ENCODE results near the gene MGRN1. TPM values are rescaled to one million over a fixed set of nuclear protein-coding genes. Genes with fewer than 3 reads are reported as not detected.

The MGRN1 gene
- total RNA-seq, 3 donors from 2014 or later, result 26.7 to 28.5 (median 27.9) TPM

DNA sequence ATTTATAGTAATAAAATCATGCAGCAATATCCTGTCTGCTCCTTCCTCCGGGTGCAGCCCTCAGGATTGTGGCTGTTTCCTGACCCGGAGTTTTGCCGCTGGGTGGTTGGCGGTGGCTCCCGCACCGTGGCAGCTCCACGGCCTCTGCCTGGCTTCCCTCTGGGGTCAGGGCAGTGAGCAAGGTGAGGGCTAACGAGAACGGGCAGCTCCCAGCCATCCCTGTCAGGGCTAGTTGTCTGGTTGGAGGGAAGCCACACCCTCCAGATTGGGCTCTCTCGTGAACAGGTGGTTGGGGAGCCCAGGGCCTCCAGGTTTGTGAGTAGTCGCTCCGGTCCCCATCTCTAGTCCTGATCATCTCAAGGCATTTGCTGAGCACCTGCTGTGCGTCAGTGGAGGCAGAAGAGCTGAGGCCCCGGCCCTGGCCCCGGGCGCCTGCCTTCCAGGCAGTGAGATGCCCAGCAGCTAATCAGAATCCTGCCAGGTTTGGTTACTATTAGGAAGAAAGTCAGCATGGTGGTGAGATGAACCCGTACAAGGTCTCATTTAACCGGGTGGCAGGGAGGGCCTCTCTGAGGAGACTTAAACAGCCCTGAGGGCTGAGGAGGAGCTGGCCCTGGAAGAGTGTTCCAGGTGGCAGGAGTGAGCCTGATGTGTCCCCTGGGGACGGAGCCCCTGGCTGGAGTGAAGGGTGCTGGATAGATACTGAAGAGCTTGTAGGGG lies 66.5 kb downstream of the MGRN1 start:
- DNase-seq (ENCODE audit: low spot score in 2 of 2), result no peak
- Histone ChIP-seq H3K4me1 (peaks cover 13 to 19% of the 10 kb centered on the region in 2 donors), H3K9me3 (no peaks in the 10 kb centered on the region), H3K27ac (no peak overlapping the region), H3K27me3 (no peaks in the 10 kb centered on the region), H3K36me3 (no peaks in the 10 kb centered on the region), H3K4me3 (no peak overlapping the region)
- no peak for TF ChIP-seq POLR2A (IDR thresholded peaks at IDR 0.05)
- TF ChIP-seq POLR2AphosphoS5 (IDR thresholded peaks at IDR 0.05), result no peak
- TF ChIP-seq, protein P1, sequence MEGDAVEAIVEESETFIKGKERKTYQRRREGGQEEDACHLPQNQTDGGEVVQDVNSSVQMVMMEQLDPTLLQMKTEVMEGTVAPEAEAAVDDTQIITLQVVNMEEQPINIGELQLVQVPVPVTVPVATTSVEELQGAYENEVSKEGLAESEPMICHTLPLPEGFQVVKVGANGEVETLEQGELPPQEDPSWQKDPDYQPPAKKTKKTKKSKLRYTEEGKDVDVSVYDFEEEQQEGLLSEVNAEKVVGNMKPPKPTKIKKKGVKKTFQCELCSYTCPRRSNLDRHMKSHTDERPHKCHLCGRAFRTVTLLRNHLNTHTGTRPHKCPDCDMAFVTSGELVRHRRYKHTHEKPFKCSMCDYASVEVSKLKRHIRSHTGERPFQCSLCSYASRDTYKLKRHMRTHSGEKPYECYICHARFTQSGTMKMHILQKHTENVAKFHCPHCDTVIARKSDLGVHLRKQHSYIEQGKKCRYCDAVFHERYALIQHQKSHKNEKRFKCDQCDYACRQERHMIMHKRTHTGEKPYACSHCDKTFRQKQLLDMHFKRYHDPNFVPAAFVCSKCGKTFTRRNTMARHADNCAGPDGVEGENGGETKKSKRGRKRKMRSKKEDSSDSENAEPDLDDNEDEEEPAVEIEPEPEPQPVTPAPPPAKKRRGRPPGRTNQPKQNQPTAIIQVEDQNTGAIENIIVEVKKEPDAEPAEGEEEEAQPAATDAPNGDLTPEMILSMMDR (IDR thresholded peaks at IDR 0.05), result no peak
- intact Hi-C loops (cut with DNase I; ENCODE audit: low total_unique reads), result no loop called here

DNA sequence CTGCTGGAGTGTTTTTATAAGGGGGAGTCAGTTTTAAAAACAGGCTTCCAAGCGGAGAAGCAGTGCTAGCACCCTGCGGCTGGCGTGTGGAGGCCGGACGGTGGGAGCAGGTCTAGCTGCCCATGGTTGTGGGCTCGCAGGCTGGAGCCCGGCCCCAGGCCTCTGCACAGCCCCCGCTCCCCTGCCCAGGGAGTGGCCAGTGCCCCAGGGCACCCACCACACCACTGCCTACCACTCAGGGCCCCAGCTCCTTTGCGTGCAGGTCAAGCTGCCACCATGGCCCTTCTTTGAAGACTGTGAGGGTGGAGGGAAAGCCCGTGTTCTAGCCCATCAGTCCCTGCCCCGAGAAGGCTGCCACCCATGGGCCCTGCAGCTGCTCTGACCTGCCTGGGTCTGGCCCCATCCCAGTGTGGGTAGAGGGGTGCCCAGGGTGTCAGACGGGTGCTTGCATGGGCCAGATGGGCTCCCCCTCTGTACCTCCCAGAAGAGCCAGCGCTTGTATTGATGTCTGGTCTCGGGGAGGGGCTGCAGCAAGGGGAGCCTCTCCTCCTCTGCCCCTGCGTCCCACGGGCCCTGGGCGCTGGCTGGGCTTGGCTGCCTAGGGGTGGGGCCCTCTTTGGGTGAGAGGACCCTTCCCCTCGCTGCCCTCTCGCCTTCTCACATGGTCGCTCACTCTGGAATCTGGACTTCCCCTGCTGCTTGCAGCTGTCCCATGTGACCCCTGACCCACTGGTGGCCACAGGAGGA lies 67.2 kb downstream of the MGRN1 start:
- H3K27ac ChIP-seq, result no peak overlapping the region
- TF ChIP-seq, protein P1 (IDR thresholded peaks at IDR 0.05), result no peak
- TF ChIP-seq POLR2A (IDR thresholded peaks at IDR 0.05), result no peak
- TF ChIP-seq POLR2AphosphoS5 (IDR thresholded peaks at IDR 0.05), result no peak

DNA sequence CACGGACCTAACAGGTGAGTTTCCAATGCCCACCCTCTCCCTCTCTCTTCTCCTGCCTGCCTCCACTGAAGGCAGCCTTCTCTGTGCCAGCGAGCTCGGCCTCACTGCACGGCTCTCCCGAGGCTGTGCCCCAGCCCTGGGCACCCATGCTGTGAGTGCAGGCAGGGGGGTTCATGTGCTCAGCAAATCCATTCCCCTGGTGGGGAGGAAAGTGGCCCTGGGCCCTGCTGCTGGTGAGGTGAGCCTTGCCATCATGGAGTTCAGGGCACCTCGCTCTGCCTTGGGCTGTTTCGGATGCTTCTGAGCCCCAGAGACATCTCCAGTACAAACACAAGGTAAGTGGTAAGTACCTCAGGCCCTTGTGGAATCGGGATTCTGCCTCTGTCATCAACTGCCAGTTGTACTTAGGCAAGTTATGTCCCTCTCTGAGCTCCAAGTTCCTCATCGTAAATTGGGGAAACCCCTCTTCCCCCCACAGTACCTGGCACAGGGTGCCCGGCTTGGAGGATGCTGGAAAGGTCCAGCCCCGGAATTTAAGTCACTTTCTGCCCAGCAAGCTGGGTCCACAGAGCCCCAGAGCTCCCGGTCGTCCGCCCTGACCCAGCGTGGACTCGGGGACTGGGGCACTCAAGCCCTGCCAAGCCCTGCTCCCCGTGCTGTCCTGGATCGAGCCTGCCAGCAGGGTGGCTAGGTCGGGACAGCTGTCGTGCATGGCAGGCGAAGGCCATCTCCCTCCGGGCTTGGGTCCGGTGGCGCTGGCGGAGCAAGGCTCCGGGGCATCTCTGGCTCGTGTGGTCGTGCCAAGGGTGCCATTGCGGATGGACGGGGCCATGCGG lies 68.1 kb downstream of the MGRN1 start:
- Histone ChIP-seq H3K36me3 (no peaks in the 10 kb centered on the region), H3K9me3 (no peaks in the 10 kb centered on the region), H3K4me3 (peak overlapping the region; percentile 78 to 100 (median 81)), H3K4me1 (peaks cover 13 to 20% of the 10 kb centered on the region in 2 donors), H3K27ac (peak overlapping the region; percentile 76 to 82), H3K27me3 (no peaks in the 10 kb centered on the region)
- no peak for TF ChIP-seq POLR2AphosphoS5 (IDR thresholded peaks at IDR 0.05)
- TF ChIP-seq, protein P1 (IDR thresholded peaks at IDR 0.05), result peak in 1 of 3 donors; percentile 14
- no peak for DNase-seq (ENCODE audit: low spot score in 2 of 2)
- intact Hi-C loops (cut with DNase I; ENCODE audit: low total_unique reads), result loop anchor here (2.0 kb wide), 1 partner anchor 74 kb away; no protein-coding TSS in a partner anchor

More for the DNA sequence above, 67.2 kb downstream of the MGRN1 start:
- H3K4me3 ChIP-seq, result no peak overlapping the region
- intact Hi-C loops (cut with DNase I; ENCODE audit: low total_unique reads), result loop anchor here (2.0 kb wide), 1 partner anchor 73 kb away; no protein-coding TSS in a partner anchor
- no peak for DNase-seq (ENCODE audit: low spot score in 2 of 2)
- H3K36me3 ChIP-seq, result no peaks in the 10 kb centered on the region
- H3K27me3 ChIP-seq, result no peaks in the 10 kb centered on the region
- H3K9me3 ChIP-seq, result no peaks in the 10 kb centered on the region
- H3K4me1 ChIP-seq, result peaks cover 13 to 20% of the 10 kb centered on the region in 2 donors

DNA sequence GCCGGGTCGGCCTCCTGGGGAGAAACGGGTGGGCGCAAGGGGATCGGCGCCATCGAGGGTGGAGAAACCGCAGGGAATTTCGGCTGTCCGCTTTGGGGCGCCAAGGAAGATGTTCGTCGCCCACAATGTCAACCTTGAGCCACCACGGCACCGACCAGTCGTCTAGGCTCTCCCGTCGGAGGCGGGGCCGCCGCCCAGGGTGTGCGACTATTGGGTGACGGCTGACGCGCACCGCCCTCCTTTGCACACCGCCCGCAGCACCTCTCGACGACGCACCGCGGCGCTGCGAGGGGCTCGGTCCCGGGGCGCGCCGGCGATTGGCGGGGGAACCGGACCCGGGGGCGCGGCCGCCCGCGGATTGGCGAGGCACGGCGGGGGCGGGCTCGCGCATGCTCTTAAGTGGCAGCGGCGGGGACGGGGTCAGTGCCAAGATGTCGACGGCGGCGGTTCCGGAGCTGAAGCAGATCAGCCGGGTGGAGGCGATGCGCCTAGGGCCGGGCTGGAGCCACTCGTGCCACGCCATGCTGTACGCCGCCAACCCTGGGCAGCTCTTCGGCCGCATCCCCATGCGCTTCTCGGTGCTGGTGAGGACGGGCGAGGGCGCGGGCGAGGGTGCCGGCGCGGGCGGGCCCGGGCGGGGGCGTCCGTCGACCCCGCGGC lies 68.8 kb downstream of the MGRN1 start, which contains the start of gene NUDT16L1:
Gene NUDT16L1, plus strand, starts transcription at position 267 of the 660 bp plus-strand sequence. Its CDS starts 165 bp downstream, at position 432.
- no peaks in the 10 kb centered on the region for H3K9me3 ChIP-seq
- intact Hi-C loops (cut with DNase I; ENCODE audit: low total_unique reads), result loop anchor here (2.0 kb wide), 1 partner anchor 75 kb away; no protein-coding TSS in a partner anchor
- peak; percentile 96 for DNase-seq (ENCODE audit: low spot score in 2 of 2)
- H3K27me3 ChIP-seq, result no peaks in the 10 kb centered on the region
- H3K36me3 ChIP-seq, result no peaks in the 10 kb centered on the region
- H3K27ac ChIP-seq, result peak within 1 kb of the TSS; percentile 82 to 96
- peak within 1 kb of the TSS; percentile 78 to 100 (median 81) for H3K4me3 ChIP-seq
- H3K4me1 ChIP-seq, result peaks cover 13 to 20% of the 10 kb centered on the region in 2 donors
- TF ChIP-seq POLR2A (IDR thresholded peaks at IDR 0.05), result peak; percentile 44
- TF ChIP-seq, protein P1 (IDR thresholded peaks at IDR 0.05), result no peak
- TF ChIP-seq POLR2AphosphoS5 (IDR thresholded peaks at IDR 0.05), result peak in 2 of 3 donors; percentile 39 to 61
